Daoy (cell line): ENCODE data around the gene MAST3. TPM values are rescaled to one million over a fixed set of nuclear protein-coding genes. Genes with fewer than 3 reads are reported as not detected.

Experiments used
- DNase-seq: peaks from one replicate; pipeline ENCODE4 v3.0.0-alpha.2; 2015; ENCODE audit warnings: low read depth
- total RNA-seq: library from RNA; depleted of rRNA; stranded (reverse); fragments of >200 nt; shearing (Covaris generic); gene quantifications from 2 replicates; pipeline ENCODE4 v1.2.3, GENCODE V29; 2014

The MAST3 gene
- total RNA-seq, 1 experiment from 2014 or later, result 1.5 TPM

DNA sequence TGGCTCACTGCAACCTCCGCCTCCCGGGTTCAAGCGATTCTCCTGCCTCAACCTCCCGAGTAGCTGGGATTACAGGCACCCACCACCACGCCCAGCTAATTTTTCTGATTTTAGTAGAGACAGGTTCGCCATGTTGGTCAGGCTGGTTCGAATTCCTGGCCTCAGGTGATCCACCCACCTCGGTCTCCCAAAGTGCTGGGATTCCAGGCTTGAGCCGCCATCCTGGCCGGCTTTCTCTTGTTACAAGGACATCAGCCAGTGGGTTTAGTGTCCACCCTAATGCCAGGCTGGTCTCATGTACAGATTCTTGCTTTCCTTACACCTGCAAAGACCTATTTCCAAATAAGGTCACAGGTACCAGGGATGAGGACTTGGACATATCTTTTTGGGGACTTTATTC is 62.2 kb downstream of the MAST3 start:
- no peak for DNase-seq

DNA sequence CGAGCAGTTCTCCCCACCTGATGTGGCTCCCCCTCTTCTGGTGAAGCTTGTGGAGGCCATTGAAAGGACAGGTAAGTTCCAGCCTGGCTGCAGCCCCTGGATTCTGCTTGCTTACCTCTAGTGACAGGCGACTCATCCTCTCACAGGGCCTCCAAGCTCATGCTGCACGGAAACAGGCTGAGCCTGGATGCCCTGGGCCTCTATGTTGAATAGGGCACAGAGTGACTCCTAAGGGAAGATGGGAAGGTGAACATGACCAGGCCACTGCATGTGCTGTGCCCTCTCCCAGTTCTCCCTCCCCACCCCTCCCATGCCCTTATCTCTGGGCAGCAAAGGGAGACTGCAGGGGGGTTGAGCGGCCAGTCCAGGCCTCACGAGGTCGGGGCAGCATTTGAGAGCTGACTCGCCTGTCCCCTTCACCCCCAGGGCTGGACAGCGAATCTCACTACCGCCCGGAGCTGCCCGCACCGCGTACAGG is 63.0 kb downstream of the MAST3 start:
- no peak for DNase-seq

GRCh38 chr19:18160971-18161635 is 63.5 kb downstream of the MAST3 start:
- DNase-seq, result peak; percentile 81

- DNase-seq, result no peak
Observed at GRCh38 chr19:18161636-18162002, 64.0 kb downstream of the MAST3 start.

DNA sequence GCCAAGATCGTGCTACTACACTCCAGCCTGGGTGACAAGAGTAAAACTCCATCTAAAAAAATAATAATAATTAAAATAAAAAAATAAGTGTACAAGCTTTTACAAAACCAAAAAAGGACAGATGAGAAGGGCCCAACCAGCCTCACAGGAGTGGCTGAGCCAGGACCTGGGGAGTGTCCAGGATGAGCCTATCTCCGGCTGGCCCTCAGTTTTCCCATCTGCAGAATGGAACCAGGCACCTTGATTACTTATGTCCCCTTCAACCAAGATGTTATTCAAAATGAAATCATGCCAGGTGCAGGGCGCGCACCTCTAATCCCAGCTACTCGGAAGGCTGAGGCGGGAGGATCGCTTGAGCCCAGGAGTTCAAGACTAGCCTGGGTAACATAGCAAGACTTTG is 66.5 kb downstream of the MAST3 start:
- DNase-seq, result no peak

- DNase-seq, result no peak
Observed at GRCh38 chr19:18165794-18166544, 68.4 kb downstream of the MAST3 start.

- DNase-seq, result no peak
Observed at GRCh38 chr19:18167011-18167410, 69.4 kb downstream of the MAST3 start.

DNA sequence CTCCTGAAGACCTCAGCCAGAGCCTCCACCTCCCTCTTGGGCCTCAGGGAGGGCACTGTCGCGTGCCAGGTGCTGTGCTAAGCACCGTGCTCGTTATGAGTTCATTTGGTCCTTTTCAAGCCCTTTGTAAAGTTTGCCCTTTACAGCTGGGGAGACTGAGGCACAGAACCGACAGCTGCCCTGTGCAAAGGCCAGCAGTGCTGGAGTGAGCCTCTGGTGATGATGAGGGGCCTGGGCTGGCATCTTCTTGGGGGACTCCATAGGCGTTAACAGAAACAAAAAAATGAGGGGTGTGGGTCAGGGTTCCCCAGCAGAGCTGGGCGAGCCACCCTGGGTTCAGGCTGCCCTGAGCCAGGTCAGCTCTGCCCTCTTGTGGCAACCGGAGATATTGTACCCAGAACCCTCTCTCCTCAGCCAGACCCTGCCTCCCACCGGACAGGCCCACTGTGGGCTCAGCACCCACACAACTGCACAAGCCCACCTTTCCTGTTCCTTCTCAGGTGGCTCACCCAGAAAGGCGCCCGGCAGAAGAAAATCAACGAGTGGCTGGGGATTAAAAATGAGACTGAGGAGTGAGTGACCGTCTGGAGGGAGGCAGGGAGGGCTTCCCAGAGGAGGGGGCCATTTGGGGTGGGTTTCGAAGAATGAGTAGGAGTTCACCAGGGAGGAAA is 70.5 kb downstream of the MAST3 start:
- DNase-seq, result peak; percentile 45

- DNase-seq, result no peak
Observed at GRCh38 chr19:18168673-18169381, 71.2 kb downstream of the MAST3 start.

DNA sequence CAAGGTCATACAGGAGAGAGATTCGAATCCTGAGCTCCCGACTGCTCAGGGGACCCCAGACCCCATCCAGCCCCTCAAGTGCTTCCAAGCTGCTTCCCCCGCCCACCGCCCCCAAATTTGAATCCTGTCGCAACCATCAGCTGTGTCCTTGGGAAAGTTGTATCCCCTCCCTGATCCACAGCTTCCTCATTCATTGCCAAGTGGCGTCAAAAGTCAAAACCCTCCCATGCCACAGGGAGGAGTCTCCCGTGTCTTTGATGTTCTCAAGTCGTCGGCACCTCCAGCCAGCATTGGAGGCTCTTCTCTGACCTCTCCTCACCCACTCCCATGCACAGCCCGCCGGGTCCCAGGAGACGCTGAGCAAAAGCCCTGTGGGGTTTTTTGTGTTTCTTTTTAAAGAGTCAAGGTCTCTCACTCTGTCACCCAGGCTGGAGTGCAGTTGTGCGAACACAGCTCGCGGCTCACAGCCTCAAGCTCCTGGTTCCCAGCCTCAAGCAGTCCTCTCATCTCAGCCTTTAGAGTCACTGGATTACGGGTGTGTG is 73.2 kb downstream of the MAST3 start:
- no peak for DNase-seq

DNA sequence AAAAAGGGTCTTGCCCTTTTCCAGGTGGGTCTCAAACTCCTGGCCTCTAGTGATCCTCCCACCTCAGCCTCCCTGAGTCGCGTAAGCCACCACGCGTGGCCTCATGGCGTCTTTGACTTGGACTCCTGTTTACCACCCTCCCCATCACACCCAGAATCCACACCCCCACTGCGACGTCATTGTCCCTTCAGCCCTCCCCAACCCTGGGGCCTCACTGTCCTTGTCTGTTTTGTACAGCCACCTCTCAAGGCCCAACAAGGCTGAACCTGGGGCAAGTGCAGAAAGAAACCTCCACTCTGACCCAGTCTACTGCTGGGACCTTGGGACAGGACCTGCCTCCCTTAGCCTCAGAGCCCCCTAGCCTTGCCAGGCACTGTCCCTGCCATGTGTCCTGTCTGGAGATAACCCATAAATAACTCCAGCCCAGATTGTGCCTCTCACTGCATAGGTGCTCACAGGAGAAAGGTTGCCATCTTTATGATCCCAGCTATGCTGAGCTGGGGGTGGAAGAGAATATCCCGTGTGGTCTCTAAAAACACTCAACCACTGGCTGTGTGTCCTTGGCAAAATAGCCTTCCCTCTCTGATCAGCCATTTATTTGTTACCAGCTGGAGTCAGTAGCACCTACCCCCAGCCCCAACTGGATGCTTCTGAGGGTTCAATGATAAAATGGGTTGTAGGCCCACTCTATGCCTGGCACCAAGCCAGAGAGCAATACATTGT is 74.2 kb downstream of the MAST3 start:
- no peak for DNase-seq

GRCh38 chr19:18172331-18173053 is 74.9 kb downstream of the MAST3 start:
- DNase-seq, result no peak

GRCh38 chr19:18173054-18173571 is 75.5 kb downstream of the MAST3 start:
- peak; percentile 40 for DNase-seq

- DNase-seq, result peak; percentile 63
Observed at GRCh38 chr19:18173572-18174288, 76.2 kb downstream of the MAST3 start, which contains the start of gene IFI30. Gene IFI30 (plus strand): TSS chr19:18173813. CDS start chr19:18173842, 29 bp downstream.

DNA sequence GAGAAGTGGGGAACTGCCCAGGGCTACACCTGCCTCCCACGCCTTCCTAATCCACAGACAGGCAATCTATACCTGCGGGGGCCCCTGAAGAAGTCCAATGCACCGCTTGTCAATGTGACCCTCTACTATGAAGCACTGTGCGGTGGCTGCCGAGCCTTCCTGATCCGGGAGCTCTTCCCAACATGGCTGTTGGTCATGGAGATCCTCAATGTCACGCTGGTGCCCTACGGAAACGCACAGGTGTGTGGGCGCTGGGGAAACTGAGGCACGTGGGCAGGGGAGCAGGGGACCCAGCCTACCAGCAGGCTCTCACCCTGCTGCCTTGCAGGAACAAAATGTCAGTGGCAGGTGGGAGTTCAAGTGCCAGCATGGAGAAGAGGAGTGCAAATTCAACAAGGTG is 77.4 kb downstream of the MAST3 start:
- no peak for DNase-seq

- DNase-seq, result no peak
Observed at GRCh38 chr19:18176367-18177310, 79.1 kb downstream of the MAST3 start.

DNA sequence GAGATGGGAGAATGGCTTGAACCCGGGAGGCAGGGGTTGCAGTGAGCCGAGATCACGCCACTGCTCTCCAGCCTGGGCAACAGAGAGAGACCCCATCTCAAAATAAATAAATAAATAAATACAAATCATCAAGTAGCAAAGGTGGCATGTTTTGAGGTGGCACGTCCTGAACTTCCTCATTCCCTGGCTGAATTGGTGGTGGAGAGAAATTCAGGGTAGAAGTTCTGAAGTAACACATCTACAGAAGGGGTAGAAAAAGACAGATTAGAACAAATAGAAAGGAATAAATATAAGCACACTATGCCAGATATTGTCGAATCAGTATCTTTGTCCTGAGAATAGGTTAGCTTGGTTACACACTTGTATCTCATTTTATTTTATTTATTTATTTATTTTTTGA is 82.4 kb downstream of the MAST3 start:
- no peak for DNase-seq

DNA sequence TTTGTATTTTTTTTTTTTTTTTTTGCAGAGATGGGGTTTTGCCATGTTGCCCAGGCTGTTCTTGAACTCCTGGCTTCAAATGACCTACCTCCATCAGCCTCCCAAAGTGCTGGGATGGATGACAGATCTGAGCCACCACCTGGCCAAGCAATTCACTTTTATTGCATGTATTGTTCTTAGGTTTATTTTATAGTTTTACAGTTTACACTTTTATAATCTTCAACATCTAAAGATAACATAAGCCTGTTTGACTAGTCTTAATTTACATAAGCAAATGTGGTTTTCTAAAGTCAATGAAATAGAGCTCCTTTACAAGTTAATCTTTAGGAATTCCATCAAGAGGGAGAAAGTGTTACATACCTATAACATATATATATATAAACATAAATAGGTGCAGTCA is 86.0 kb downstream of the MAST3 start:
- no peak for DNase-seq
